HEK293T (cell line): ENCODE results near the gene PAWR.

Source experiments
- BHLHE40 ChIP-seq: fragments of 450-650 bp; IDR thresholded peaks from 2 replicates; pipeline ENCODE4 v1.6.1; 2016; ENCODE audit warnings: mild to moderate bottlenecking, moderate library complexity, borderline replicate concordance
- NFRKB ChIP-seq: fragments of 450-650 bp; IDR thresholded peaks from 2 replicates; pipeline ENCODE4 v1.6.1; 2016; ENCODE audit warnings: mild to moderate bottlenecking, moderate library complexity
- TF ChIP-seq, protein P1 (sequence below): fragments of 450-650 bp; IDR thresholded peaks from 2 replicates; pipeline ENCODE4 v1.6.1; 2016

GRCh38 chr12:79687711-79688260, 3.0 kb downstream of the PAWR start:
- TF ChIP-seq, protein P1, sequence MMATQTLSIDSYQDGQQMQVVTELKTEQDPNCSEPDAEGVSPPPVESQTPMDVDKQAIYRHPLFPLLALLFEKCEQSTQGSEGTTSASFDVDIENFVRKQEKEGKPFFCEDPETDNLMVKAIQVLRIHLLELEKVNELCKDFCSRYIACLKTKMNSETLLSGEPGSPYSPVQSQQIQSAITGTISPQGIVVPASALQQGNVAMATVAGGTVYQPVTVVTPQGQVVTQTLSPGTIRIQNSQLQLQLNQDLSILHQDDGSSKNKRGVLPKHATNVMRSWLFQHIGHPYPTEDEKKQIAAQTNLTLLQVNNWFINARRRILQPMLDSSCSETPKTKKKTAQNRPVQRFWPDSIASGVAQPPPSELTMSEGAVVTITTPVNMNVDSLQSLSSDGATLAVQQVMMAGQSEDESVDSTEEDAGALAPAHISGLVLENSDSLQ: no peak
- TF ChIP-seq BHLHE40 (no peak), NFRKB (no peak)
